ENCODE results near the gene EXD2. TPM values are rescaled to one million over a fixed set of nuclear protein-coding genes. Genes with fewer than 3 reads are reported as not detected.

Gene EXD2
- total and polyA plus RNA-seq, 7 donors = 1.8 to 18.0 (median 14.7) TPM

- Histone ChIP-seq H3K36me3 (no peaks in the 10 kb centered on the region), H3K9me3 (no peaks in the 10 kb centered on the region), H3K27me3 (no peaks in the 10 kb centered on the region), H3K4me3 (no peak overlapping the region), H3K27ac (no peak overlapping the region), H3K4me1 (no peaks in the 10 kb centered on the region)
- DNase-seq = no peak
- TF ChIP-seq POLR2A (IDR thresholded peaks at IDR 0.05) (no peak), EP300 (IDR thresholded peaks at IDR 0.05) (no peak), POLR2AphosphoS5 (IDR thresholded peaks at IDR 0.05) (no peak), CTCF (IDR thresholded peaks at IDR 0.05) (no peak)
- whole genome bisulfite sequencing, 2 donors = 73 to 74% methylated on average over 10 of the region's 10 CpGs
- intact Hi-C loops (cut with DNase I) = no loop called here
Measured at GRCh38 chr14:69281450-69282169, 90.3 kb downstream of the EXD2 start.

- Histone ChIP-seq H3K36me3 (no peaks in the 10 kb centered on the region), H3K9me3 (no peaks in the 10 kb centered on the region), H3K27me3 (no peaks in the 10 kb centered on the region), H3K4me3 (no peak overlapping the region), H3K27ac (no peak overlapping the region), H3K4me1 (peaks cover 0 to 8% (median 5%) of the 10 kb centered on the region in 4 donors)
- no peak for DNase-seq
- TF ChIP-seq EP300 (IDR thresholded peaks at IDR 0.05) (no peak), POLR2AphosphoS5 (IDR thresholded peaks at IDR 0.05) (no peak), POLR2A (IDR thresholded peaks at IDR 0.05) (no peak), CTCF (IDR thresholded peaks at IDR 0.05) (no peak)
- intact Hi-C loops (cut with DNase I) = no loop called here
- WGBS, 2 donors = 95 to 96% methylated on average over 6 of the region's 6 CpGs
Measured at GRCh38 chr14:69282448-69282847, 91.2 kb downstream of the EXD2 start.

GRCh38 chr14:69284170-69284569 lies 92.9 kb downstream of the EXD2 start:
- TF ChIP-seq POLR2A (IDR thresholded peaks at IDR 0.05) (no peak), CTCF (IDR thresholded peaks at IDR 0.05) (no peak), EP300 (IDR thresholded peaks at IDR 0.05) (no peak), POLR2AphosphoS5 (IDR thresholded peaks at IDR 0.05) (no peak)
- Histone ChIP-seq H3K36me3 (no peaks in the 10 kb centered on the region), H3K9me3 (no peaks in the 10 kb centered on the region), H3K4me3 (no peak overlapping the region), H3K27me3 (no peaks in the 10 kb centered on the region), H3K27ac (no peak overlapping the region), H3K4me1 (peaks cover 0 to 16% (median 15%) of the 10 kb centered on the region in 4 donors)
- no peak for DNase-seq
- WGBS, 2 donors = 73 to 78% methylated on average over 9 of the region's 9 CpGs
- intact Hi-C loops (cut with DNase I) = no loop called here

GRCh38 chr14:69285661-69286255 lies 94.5 kb downstream of the EXD2 start:
- Histone ChIP-seq H3K9me3 (no peaks in the 10 kb centered on the region), H3K27ac (no peak overlapping the region), H3K4me3 (no peak overlapping the region), H3K4me1 (peaks cover 0 to 16% (median 15%) of the 10 kb centered on the region in 4 donors), H3K27me3 (no peaks in the 10 kb centered on the region), H3K36me3 (no peaks in the 10 kb centered on the region)
- TF ChIP-seq CTCF (IDR thresholded peaks at IDR 0.05) = no peak
- no peak for TF ChIP-seq POLR2A (IDR thresholded peaks at IDR 0.05)
- DNase-seq = no peak
- 72 to 74% methylated on average over 7 of the region's 7 CpGs for WGBS, 2 donors
- intact Hi-C loops (cut with DNase I) = no loop called here
